AG09309 (cell line): ENCODE measurements around the gene SYT1.

Experiments
- DNase-seq: peaks from one replicate; pipeline ENCODE4 v3.0.0-alpha.2; 2010; ENCODE audit warnings: low read depth
- H3K4me3 ChIP-seq: 2 replicates; pipeline ENCODE4 v1.5.1; 2011; ENCODE audit warnings: mild to moderate bottlenecking, low read depth, low read length, moderate library complexity; ENCODE audit not compliant: control insufficient read depth
- TF ChIP-seq, protein P1 (sequence below): IDR thresholded peaks from 2 replicates; pipeline ENCODE4 v1.5.1; 2011; ENCODE audit warnings: mild to moderate bottlenecking, low read depth, low read length, inconsistent platforms; ENCODE audit not compliant: insufficient read depth, control insufficient read depth; ENCODE audit errors: missing control alignments

The SYT1 gene

DNA sequence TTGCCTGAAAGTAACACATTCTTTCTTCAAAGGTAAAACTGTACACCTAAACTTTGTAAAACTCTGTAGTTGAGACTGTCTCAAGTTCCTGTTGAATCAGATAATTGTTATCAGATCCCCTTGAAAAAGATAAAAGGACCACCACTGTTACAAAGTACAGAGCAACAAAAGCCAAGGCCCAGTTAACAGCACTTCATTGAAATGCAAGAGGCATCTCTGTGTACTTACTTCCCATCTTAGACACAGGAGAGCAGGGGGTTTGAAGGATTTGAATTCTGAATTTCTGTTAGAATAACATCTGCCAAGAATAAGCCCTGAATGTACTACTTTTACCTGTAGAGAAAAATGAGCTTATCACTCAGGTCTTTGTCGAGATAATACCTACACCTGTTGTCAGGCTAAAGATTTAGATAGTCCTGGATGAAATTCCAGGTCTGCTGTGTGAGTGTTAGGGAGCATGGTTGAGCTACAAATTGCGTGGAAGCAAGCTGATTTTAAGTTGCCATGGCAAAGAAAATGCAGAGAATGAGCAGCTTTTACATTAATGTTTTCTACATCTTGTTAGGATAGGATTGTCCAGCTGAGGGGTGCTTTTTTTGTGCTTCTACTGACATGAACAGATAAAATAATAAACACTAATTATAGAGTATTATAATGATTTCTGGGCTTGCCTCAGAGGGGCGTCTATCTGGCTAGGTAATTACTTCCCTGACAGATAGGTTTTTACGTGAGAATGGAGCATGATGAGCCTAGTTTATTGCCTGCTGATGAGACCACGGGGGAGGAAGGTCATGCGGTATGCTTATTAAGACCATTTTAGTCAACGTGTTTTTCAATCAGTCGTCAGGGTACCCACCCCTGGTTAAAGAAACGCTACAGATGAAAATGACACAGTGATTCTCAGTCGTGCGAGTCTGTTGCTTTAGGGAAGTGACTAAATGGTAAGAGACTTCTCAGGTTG is 517.0 kb downstream of the SYT1 start:
- TF ChIP-seq, protein P1, sequence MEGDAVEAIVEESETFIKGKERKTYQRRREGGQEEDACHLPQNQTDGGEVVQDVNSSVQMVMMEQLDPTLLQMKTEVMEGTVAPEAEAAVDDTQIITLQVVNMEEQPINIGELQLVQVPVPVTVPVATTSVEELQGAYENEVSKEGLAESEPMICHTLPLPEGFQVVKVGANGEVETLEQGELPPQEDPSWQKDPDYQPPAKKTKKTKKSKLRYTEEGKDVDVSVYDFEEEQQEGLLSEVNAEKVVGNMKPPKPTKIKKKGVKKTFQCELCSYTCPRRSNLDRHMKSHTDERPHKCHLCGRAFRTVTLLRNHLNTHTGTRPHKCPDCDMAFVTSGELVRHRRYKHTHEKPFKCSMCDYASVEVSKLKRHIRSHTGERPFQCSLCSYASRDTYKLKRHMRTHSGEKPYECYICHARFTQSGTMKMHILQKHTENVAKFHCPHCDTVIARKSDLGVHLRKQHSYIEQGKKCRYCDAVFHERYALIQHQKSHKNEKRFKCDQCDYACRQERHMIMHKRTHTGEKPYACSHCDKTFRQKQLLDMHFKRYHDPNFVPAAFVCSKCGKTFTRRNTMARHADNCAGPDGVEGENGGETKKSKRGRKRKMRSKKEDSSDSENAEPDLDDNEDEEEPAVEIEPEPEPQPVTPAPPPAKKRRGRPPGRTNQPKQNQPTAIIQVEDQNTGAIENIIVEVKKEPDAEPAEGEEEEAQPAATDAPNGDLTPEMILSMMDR, result no peak
- DNase-seq, result no peak
- no peak overlapping the region for H3K4me3 ChIP-seq

DNA sequence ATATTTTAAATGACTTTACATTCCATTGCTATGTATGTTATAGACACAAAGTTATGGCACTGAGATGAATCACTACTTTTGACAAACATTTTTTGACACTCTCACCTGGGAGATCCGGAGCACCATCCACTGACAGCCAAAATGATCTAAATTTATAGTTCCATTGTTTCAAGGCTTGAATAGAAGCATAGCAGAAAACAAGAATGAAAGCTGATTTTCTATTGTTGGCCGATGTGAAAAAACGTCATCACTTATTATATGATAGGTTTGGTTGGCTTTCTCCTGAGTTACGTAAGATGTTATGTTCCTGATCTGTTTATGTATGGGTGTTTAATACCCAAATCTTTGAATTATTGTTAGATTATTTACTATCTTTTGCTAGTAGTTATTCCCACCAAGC is 520.0 kb downstream of the SYT1 start:
- TF ChIP-seq, protein P1, result no peak
- no peak for DNase-seq
- no peak overlapping the region for H3K4me3 ChIP-seq

DNA sequence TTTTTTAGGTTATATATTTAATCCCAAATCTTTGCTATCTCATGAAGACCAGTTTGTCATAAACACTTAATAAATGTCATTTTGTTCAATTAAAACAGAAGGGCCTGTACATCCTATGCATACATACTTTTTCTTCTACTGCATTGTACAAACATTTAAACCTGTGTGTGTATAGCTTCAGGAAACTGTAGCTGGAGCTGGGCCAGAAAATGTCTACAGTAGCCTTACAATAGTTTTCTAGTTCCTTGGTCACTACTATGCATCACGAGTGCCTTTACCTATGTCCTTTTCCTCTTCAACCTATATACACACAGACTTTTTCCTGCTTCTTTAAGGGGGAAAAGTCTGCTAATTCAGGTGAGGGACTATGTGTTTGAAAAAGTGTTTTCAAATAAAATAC is 523.4 kb downstream of the SYT1 start:
- TF ChIP-seq, protein P1, result no peak
- no peak for DNase-seq
- no peak overlapping the region for H3K4me3 ChIP-seq

DNA sequence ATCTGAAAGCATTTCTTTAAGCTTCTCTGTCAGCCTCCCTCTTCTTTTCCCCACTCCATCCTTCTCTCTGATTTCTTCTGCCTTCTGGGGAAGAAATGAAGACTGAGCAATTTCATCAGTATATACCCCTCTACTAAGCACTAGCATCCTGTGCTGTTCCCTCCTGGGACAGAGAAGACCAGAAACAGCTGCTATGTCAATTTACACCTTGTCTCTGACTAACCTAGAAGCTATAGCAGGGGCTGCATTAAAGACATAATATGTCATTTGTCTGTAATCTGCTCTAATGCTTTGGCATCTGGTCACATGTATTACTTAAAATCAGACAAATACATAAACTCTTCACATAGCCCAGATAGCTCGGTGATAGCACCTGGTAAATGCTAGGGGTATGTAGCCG is 529.3 kb downstream of the SYT1 start:
- no peak for DNase-seq
- no peak overlapping the region for H3K4me3 ChIP-seq
- TF ChIP-seq, protein P1, result no peak

DNA sequence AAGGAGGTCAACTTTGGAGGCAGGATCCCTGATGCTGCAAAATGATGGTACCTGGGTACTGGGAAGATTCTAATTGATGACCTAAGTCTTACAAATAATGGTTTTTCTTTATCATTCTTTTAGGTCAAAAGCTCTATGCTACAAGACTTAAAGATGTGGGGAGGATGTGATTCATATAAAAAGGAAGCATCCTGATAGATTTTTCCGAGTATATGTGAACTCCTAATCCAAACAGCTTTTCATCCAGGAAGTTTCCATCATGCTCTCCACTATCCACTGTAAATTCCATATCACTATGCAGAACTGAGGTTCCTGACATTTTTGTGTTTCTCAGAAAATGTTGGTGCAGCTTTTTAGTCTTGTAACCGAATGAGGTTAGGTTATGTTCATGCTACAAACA is 533.0 kb downstream of the SYT1 start:
- no peak overlapping the region for H3K4me3 ChIP-seq
- DNase-seq, result no peak
- TF ChIP-seq, protein P1, result no peak

DNA sequence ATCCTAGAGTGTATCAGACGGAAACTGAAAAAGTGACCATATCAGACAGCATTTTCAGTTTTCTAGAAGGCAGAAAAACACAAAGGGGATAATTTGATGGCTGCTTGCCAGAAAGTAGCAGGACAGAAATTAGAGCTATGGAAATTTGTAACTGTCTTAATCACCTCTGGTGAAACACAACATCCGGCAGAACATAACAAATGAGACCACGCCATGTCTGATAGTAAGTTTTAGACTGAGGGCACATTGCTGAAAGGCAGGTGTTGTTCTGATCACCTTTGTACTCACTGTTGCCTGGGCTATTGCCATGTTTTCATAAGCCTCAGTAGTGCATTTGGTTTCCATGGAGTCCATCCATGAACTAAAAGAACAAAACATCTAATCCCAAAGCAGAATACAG is 535.9 kb downstream of the SYT1 start:
- no peak for DNase-seq
- no peak overlapping the region for H3K4me3 ChIP-seq
- TF ChIP-seq, protein P1, result no peak
